Measurements from ENCODE around the gene BANK1. TPM values are rescaled to one million over a fixed set of nuclear protein-coding genes. Genes with fewer than 3 reads are reported as not detected.

The BANK1 gene
- total and polyA plus RNA-seq, 10 of the 15 experiments (the other 5 are each of a cell fraction or from before 2014, with no cell fraction given), result 0.13 to 2.1 (median 0.42) TPM

DNA sequence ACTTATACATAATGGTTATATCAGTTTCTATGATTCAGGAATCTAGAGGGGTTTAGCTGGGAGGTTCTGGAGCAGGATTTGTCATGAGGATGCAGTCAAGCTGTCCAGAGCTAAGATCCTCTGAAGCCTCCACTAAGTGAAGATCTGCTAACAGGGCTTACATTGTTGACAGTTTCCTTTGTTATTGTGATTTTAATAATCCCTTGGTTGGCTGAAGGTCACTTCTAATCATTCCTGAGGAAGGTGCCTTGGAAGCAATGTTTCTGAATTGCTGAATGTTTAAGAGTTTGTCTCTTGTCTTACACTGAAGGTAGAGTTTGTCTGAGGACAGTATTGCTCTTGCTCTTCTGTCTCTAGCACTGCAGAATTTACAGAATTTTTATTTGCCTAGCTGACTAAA lies 41.3 kb downstream of the BANK1 start:
- TF ChIP-seq BCL3 (IDR thresholded peaks at IDR 0.05; ENCODE audit: borderline replicate concordance, insufficient read depth, low read depth, low read length, poor library complexity, severe bottlenecking), result no peak
- TF ChIP-seq GATAD2B (conservative IDR thresholded peaks at IDR 0.05; ENCODE audit: low read depth), result no peak
- TF ChIP-seq BMI1 (IDR thresholded peaks at IDR 0.05; ENCODE audit: borderline replicate concordance), result no peak
- no peak for TF ChIP-seq WRNIP1 (IDR thresholded peaks at IDR 0.05; ENCODE audit: borderline replicate concordance, low read depth, low read length)
- TF ChIP-seq TARDBP (IDR thresholded peaks at IDR 0.05; ENCODE audit: borderline replicate concordance), result no peak
- TF ChIP-seq ZBTB33 (IDR thresholded peaks at IDR 0.05), result no peak
- no peak for TF ChIP-seq EZH2 (IDR thresholded peaks at IDR 0.05; ENCODE audit: borderline replicate concordance, control insufficient read depth, low read depth, low read length)
- no peak for TF ChIP-seq ZSCAN29 (IDR thresholded peaks at IDR 0.05)
- TF ChIP-seq RBBP5 (conservative IDR thresholded peaks at IDR 0.05), result no peak
- no peak for TF ChIP-seq FOXM1 (IDR thresholded peaks at IDR 0.05; ENCODE audit: low read depth, low read length)
- intact Hi-C loops (cut with micrococcal nuclease; ENCODE audit: unreplicated experiment), result no loop called here
- no peaks in the 10 kb centered on the region for H3K4me1 ChIP-seq (ENCODE audit: control insufficient read depth, insufficient read depth, low read length)

More for the DNA sequence above, 41.3 kb downstream of the BANK1 start:
- no peaks in the 10 kb centered on the region for H3K79me2 ChIP-seq (ENCODE audit: control insufficient read depth, insufficient read depth, low read length)
- H3K9ac ChIP-seq (ENCODE audit: control insufficient read depth, insufficient read depth, low read length), result no peak overlapping the region
- no peak for DNase-seq (ENCODE audit: low read depth, low spot score)
- POLR2A ChIA-PET, result no interaction called here
- no peak for FAIRE-seq
- no TSS peak for BruUV-seq (replicated peaks)
- CTCF ChIA-PET, result no interaction called here
- ATAC-seq, result no peak
- in situ Hi-C loops (cut with MboI), result no loop called here
- RAD21 ChIA-PET (ENCODE audit: unreplicated experiment), result no interaction called here
- no peaks in the 10 kb centered on the region for H4K20me1 ChIP-seq (ENCODE audit: control insufficient read depth, insufficient read depth)
- H3K27ac ChIP-seq (ENCODE audit: control insufficient read depth, insufficient read depth), result no peak overlapping the region
- H3K27me3 ChIP-seq (replicated peaks in 1 of 2; ENCODE audit: control insufficient read depth in 2 of 2, insufficient read depth in 2 of 2, low read length in 1 of 2), result no peaks in the 10 kb centered on the region
- H3K9me3 ChIP-seq (replicated peaks; ENCODE audit: control insufficient read depth, insufficient read depth, low read length), result no peaks in the 10 kb centered on the region
- H3K36me3 ChIP-seq (ENCODE audit: control insufficient read depth in 2 of 2, insufficient read depth in 2 of 2, low read length in 1 of 2), result no peaks in the 10 kb centered on the region
- no peak overlapping the region for H3K4me2 ChIP-seq (ENCODE audit: control insufficient read depth, insufficient read depth)
- H3K4me3 ChIP-seq, result no peak overlapping the region
- SMC1A ChIA-PET (ENCODE audit: uncharacterized antibody, unreplicated experiment), result no interaction called here
- H2AFZ ChIP-seq (ENCODE audit: control insufficient read depth, low read depth, low read length), result no peak overlapping the region

Data from GM12878 (cell line).